BJ (cell line): Measurements from ENCODE around the gene KIF12. TPM values are rescaled to one million over a fixed set of nuclear protein-coding genes. Genes with fewer than 3 reads are reported as not detected.

ENCODE experiments used
- CTCF ChIA-PET: fragments of 350-600 bp; formaldehyde crosslinking; extraction: SDS; loops from one replicate; lab custom pipeline; 2021; ENCODE audit warnings: antibody characterized with exemption, inconsistent platforms; lab: Yijun Ruan, JAX
- POLR2A ChIA-PET: fragments of 300-600 bp; sonication (Branson Sonifier 250); formaldehyde crosslinking; extraction: SDS; loops from one replicate; lab custom pipeline; 2021; ENCODE audit warnings: antibody characterized with exemption; lab: Charles Lee
- DNase-seq: peaks from one replicate; pipeline ENCODE4 v3.0.0-alpha.2; 2011; ENCODE audit warnings: low read depth
- H3K27me3 ChIP-seq: 2 replicates; pipeline ENCODE4 v1.6.0; 2011; ENCODE audit warnings: low read length; ENCODE audit not compliant: control insufficient read depth, insufficient read depth
- H3K36me3 ChIP-seq: 2 replicates; pipeline ENCODE4 v1.5.1; 2011; ENCODE audit warnings: low read length; ENCODE audit not compliant: control insufficient read depth, insufficient read depth
- H3K4me3 ChIP-seq: 2 replicates; pipeline ENCODE4 v1.5.1; 2011; ENCODE audit warnings: low read depth, mild to moderate bottlenecking, control low read depth, low read length
- polyA plus RNA-seq: library from polyadenylated mRNA; depleted of rRNA; stranded (reverse); fragments of >200 nt; gene quantifications from 2 replicates; pipeline ENCODE4 v1.2.3, GENCODE V29; 2011
- TF ChIP-seq, protein P1 (sequence below): IDR thresholded peaks from 2 replicates; pipeline ENCODE4 v1.5.1; 2011; ENCODE audit warnings: low read depth, mild to moderate bottlenecking, control low read depth, inconsistent platforms, low read length, moderate library complexity; ENCODE audit not compliant: insufficient read depth

Gene KIF12
- polyA plus RNA-seq, 1 experiment, result 0.07 TPM

DNA sequence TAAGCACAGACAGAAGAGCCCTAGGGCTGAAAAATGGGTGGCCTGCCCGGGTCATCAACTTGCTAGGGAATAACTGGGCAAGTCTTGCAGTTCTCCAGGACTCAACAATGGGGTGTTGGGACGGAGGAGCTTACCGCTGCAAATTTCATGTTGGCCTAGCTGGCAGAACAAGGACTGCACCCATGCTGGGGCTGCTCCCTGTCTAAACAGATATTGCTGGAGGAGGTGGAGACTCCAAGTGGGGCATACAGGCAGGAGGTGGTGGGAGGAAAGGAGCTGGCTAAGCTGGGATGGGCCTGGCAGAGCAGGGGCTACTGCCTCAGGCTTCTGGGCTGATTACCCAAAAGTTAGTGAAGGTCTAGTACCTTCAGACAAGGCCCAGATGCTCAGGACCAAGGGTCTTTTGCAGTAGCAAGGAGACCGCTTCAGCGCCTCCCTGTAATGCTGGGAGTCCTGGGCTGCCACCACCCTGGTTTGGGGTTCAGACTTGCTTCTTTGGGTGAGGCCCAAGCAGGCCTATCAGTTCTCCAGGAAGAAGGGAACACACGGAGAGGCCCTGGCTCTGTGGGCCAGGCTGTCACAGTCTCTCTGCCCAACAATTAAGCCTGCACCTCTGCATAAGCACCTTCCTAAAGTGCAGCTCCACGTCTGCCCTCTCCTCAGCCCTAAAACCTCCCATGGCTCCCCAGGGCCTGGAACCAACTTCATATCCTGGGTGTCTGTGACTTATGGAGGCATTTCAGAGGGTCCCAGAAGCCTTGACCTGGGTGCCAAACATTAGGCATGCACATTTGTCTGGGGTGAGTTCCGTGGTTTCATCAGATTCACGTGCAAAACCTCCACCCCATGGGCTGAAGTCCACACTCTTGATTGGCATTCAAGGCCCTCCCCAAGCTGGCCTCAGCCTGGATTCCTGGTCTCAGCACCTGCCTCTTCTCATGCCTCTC, 24.2 kb upstream of the KIF12 start:
- CTCF ChIA-PET, result interaction anchor here (0.7 to 2.2 kb wide), 5 partner anchors 11 to 181 kb away, joined by 3 to 11 read pairs (median 3); no protein-coding TSS in a partner anchor
- TF ChIP-seq, protein P1, sequence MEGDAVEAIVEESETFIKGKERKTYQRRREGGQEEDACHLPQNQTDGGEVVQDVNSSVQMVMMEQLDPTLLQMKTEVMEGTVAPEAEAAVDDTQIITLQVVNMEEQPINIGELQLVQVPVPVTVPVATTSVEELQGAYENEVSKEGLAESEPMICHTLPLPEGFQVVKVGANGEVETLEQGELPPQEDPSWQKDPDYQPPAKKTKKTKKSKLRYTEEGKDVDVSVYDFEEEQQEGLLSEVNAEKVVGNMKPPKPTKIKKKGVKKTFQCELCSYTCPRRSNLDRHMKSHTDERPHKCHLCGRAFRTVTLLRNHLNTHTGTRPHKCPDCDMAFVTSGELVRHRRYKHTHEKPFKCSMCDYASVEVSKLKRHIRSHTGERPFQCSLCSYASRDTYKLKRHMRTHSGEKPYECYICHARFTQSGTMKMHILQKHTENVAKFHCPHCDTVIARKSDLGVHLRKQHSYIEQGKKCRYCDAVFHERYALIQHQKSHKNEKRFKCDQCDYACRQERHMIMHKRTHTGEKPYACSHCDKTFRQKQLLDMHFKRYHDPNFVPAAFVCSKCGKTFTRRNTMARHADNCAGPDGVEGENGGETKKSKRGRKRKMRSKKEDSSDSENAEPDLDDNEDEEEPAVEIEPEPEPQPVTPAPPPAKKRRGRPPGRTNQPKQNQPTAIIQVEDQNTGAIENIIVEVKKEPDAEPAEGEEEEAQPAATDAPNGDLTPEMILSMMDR, result no peak
- no peak overlapping the region for H3K4me3 ChIP-seq
- POLR2A ChIA-PET, result no interaction called here
- peaks cover 23% of the 10 kb centered on the region for H3K27me3 ChIP-seq
- DNase-seq, result no peak
- no peaks in the 10 kb centered on the region for H3K36me3 ChIP-seq

DNA sequence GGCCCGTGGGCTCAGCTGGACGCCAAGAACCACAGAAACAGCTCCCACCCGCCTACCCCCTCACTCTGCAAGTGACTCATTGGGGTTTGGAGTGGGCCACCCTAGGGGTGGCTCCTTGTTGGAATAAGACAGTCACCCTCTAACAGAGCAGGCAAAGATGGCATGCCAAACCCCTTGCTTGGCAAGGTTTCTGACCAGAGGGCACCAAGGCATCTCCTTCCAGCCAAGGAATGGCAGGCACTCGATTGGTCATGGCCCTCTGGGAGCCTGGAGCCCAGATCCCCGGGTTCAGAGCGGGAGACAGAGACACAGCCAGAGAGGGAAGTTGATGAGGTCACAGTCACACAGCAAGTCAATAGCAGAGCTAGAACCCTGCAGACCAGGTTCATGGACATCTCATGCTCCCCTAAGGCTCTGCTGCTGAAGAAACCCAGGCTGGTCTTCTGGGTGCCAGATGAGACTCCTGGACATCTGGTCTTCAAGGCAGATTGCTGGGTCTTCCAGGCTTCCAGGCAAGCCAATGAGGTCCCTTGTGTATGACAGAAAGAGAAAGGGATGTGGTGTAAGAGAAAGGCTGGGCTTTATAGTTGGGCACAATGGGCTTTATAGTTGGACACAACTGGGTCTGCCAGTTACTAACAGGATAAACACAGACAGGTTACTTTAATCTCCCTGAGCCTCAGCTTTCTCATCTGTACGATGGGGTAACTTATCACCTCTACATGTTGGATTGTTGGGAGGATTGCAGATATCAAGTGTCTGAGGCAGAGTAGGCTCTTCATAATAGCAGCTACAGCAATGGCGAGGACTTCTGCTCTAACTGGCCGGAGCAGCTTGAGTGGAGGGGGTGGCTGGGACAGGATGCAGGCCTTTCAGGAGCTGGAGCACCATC, 23.3 kb upstream of the KIF12 start:
- ChIA-PET CTCF (interaction anchor here (0.7 to 2.2 kb wide), 4 partner anchors 11 to 182 kb away, joined by 3 to 11 read pairs (median 4); no protein-coding TSS in a partner anchor), POLR2A (no interaction called here)
- H3K36me3 ChIP-seq, result no peaks in the 10 kb centered on the region
- no peak for DNase-seq
- no peak overlapping the region for H3K4me3 ChIP-seq
- TF ChIP-seq, protein P1, result no peak
- H3K27me3 ChIP-seq, result peaks cover 25% of the 10 kb centered on the region

DNA sequence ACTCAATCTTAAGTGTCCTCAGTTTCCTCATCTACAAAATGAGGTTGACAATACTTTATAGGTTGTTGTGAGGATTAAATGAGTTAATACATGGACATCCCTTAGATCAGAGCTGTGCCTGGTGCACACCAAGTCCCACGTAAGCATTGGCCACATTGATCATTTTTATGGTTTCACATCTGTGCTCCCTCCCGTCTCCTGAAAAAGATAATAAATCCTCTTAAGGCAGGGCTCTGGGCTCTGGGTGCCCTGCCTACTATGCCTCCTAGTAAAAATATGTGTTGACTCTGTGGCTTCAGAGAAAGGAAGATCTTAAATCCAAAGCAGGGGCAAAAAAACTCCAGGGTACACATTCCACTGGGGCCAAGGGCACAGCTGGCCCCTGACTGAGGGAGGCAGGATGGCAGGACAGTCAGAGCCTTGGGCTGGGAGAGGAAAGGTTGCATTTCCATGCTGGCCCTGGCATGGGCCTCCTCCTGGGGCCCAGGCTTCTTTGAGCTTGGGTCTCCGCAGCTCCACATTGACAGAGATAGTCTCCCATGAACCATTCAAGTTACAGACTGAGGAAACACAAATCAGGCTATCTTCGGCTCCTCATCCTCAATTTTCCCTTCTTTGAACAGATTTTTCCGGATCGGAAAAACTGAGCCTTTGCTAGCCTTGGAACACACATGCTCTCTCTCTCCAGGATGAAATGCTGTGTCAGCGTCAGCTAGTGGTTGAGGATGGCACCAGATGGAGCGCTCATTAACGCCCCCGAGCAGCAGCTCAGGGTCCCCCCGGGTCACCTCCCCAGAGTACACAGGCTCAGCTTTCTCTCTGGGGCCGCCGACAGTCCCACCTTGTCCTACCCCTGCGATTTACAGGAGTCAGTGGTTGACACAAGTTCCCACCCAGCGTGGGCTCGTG, 22.4 kb upstream of the KIF12 start:
- no peak overlapping the region for H3K4me3 ChIP-seq
- ChIA-PET CTCF (interaction anchor here (2.0 to 2.2 kb wide), 2 partner anchors 12 to 13 kb away, joined by 6 to 11 read pairs; no protein-coding TSS in a partner anchor), POLR2A (no interaction called here)
- DNase-seq, result no peak
- no peaks in the 10 kb centered on the region for H3K36me3 ChIP-seq
- peaks cover 23% of the 10 kb centered on the region for H3K27me3 ChIP-seq
- TF ChIP-seq, protein P1, result no peak

DNA sequence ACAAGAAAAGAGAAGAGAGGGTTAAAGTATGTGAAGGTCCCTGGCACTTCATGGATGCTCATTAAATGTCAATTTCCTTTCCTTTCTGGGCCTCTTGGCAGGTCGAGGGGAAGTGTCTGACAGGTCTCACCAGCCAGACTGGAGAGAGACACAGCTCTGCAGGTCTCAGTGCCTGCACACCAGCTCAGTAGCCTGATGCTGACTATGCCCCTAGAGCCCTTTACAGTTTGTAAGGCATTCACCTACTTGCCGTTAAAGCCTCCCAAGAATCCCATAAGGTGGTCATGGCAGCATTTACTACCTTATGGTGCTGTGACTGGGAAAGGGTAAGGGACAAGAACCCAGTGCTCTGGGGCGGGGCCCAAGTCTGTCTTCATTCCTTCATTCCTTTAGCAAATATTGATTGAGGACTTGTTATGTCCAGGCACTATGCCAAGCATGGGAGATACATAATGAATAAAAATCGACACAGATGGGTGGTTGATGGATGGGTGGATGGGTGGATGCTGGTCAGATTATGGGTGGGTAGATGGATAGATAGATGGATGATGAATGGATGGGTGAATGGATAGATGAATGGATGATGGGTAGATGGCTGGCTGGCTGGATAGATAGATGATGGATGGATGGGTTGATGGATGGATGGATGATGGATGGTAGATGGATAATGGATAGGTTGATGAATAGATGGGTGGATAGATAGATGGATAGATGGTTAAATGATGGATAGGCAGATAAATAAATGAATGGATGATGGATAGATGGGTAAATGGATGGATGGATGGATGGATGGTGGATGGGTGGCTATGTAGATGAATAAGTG, 21.3 kb upstream of the KIF12 start:
- Histone ChIP-seq H3K27me3 (peaks cover 25% of the 10 kb centered on the region), H3K36me3 (no peaks in the 10 kb centered on the region), H3K4me3 (no peak overlapping the region)
- TF ChIP-seq, protein P1, result no peak
- no peak for DNase-seq
- POLR2A ChIA-PET, result no interaction called here
- CTCF ChIA-PET, result no interaction called here
